GM12873 (cell line): ENCODE measurements around the gene CLEC9A.

Source experiments
- TF ChIP-seq, protein P1 (sequence below): IDR thresholded peaks from 2 replicates; pipeline ENCODE4 v1.5.1; 2012; ENCODE audit warnings: low read depth, mild to moderate bottlenecking, moderate library complexity, low read length, control low read depth; ENCODE audit not compliant: insufficient read depth; ENCODE audit errors: missing control alignments

CLEC9A gene

DNA sequence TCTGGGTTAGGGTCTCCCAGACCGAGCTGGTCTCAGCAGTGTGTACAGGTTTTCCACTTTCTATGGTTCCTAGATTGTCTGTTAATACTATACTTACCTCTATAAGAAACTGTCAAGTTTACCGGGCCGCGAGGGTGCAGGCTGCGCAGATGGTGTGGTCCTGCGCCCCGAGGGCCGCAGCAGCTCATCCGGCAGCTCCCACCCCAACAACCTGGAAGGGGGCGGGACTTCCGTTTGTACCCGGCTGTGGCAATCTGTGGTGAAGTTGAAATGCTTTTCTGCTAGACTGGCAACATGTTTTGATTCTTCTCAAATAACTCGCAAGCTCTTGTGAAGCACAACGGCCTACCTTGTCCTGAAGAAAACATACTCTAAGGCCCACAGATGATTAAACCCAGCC is at the start of gene CLEC9A:
Gene CLEC9A (plus strand): TSS at position 237 of the 400 bp plus-strand sequence. CDS start 22,006 bp downstream, outside the sequence.
- TF ChIP-seq, protein P1, sequence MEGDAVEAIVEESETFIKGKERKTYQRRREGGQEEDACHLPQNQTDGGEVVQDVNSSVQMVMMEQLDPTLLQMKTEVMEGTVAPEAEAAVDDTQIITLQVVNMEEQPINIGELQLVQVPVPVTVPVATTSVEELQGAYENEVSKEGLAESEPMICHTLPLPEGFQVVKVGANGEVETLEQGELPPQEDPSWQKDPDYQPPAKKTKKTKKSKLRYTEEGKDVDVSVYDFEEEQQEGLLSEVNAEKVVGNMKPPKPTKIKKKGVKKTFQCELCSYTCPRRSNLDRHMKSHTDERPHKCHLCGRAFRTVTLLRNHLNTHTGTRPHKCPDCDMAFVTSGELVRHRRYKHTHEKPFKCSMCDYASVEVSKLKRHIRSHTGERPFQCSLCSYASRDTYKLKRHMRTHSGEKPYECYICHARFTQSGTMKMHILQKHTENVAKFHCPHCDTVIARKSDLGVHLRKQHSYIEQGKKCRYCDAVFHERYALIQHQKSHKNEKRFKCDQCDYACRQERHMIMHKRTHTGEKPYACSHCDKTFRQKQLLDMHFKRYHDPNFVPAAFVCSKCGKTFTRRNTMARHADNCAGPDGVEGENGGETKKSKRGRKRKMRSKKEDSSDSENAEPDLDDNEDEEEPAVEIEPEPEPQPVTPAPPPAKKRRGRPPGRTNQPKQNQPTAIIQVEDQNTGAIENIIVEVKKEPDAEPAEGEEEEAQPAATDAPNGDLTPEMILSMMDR: no peak

DNA sequence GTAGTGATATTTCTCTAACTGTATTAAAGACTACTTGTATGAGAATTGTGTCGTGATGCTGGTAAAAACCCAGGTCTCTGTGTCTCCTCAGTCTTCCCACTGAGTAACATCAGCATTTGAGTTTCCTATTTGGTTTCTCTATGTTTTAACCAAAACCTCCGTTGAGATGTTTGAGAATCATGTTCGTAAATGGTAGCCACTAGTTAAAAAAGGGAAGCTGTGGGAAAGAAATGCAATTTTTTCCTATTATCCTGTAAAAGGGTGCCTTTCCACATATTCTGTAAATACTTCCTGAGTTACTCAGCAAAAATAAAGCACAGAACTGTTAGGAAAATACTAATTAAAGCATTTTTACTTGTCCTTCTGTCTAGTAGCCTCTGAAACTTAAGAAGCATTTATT is 38.6 kb upstream of the CLEC9A start:
- TF ChIP-seq, protein P1: no peak

DNA sequence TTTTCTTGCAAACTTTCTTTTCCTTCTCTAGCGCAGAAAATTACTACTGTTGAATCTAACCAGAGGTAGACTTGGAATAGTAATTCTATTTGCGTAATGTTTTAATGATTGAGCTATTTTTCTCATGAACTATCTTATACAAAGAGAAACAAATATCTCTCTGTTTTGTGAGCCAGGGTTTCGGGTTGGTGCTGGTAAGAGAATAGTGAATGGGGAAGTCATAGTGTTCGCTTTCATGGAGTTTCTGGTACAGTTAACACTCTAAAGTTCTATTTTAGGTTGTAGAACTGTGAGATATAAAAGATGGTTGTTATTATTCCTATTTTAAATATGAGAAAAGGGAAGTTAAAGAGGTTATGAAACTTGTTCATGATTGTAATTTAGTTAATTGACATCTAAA is 38.2 kb upstream of the CLEC9A start:
- TF ChIP-seq, protein P1: no peak

DNA sequence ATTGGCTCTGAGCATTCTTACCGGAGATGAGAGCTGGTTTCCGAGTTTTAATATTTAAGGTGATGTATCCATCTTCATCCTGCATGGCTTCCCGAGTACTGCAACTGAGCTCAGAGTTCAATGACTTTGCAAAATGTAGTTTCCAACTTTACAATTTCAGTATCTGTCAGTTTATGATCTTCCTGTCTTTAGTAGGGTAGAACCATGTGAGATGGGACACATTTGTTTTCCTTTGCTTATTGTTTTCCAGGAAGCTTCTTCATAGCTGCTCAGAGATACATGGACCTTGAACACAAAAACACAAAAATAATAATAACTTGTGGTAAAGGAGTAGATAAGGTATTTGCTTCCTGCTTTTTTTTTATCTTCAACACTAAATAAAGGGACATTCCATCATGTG is 31.5 kb upstream of the CLEC9A start, which contains the start of gene CLEC1B:
Gene CLEC1B (minus strand): TSS at position 106 of the 400 bp plus-strand sequence. CDS start 21 bp downstream, at position 85.
- TF ChIP-seq, protein P1: no peak

DNA sequence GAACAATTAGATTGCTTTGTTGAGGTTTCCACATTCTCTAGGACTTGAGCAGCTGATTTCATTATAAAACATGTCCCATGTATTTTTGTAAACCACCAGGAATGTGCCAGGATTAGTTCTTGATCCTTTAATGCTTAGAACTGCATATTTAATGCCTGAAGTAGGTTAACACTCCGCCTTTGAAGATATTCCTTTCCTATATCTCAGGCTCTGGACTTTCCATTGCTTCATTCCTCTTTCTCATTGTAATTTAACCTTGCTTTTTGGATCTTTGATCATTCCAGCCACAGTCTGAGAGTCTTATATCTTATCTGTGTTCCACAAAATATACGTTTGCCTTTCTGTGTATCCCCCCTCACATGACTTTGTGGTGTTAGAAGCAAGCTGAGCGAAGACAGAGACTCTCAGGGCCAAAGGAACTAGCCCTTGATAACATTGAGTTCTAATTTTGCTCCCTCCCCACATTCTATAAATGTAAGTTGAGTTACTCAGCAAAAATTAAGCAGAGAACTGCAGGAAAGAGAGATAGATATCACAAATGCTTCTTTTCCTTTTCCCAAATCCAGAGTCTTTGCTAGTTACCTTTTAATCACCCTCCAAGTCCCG is 29.2 kb upstream of the CLEC9A start:
- TF ChIP-seq, protein P1: no peak

DNA sequence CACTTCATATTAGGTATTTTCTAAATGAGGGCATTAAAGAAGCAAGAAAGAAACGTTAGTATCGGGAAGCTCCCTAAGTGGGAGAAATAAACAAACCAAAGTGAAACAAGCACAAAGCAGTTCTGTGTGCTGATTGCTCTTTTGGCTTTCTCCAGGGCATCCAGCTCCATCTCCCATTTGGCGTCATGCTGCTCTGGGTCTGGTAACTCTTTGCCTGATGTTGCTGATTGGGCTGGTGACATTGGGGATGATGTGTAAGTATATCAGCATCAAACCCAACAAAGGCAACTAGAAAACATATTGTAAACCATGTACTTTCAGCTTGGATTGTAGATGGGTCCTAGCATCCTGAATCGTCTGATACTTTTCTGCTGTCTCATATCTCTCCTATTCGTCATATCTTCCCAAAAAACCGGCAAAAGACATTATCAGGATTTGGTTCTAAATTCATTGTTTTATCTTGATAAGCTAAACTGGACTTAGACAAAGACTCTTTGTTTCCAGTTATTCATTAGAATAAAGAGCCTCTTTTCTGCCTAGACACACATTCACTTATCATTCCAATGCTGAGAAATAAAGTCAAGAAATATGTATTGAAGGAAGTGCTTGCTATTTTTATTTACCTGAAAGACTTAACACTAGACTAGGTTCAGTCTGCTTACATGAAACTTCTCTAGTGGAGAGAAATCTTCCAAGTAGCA is 17.7 kb upstream of the CLEC9A start:
- TF ChIP-seq, protein P1: no peak

DNA sequence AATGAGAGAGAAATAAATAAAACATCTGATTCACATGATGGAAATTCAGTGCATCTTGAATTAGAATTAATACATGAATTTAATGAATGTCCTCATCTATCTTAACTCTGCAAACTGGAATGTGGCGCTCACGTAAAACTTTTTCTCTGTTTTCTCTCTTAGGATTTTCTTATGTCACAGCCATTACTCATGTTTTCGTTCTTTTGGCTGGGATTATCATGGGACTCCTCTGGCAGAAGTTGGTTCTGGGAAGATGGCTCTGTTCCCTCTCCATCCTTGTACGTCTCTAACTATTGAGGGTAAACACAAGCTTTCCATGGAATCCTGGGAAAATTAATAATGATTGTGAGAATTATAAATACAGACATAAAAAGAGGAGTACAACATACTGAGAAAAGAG is 15.0 kb upstream of the CLEC9A start:
- TF ChIP-seq, protein P1: no peak
